Stomach (tissue), 9 donors: Measurements from ENCODE around the gene ADARB2. TPM values are rescaled to one million over a fixed set of nuclear protein-coding genes. Genes with fewer than 3 reads are reported as not detected.

ENCODE experiments used
- DNase-seq, 2 donors: peaks; one replicate each; pipeline versions ENCODE4 v3.0.0 to v3.0.0-alpha.2; 2013 to 2019
- H3K27ac ChIP-seq, 5 donors: fragments of 200-600 bp in 4 of 5; sonication (generic) in 4 of 5; one replicate each; pipeline ENCODE4 v1.5.1; 2013 to 2019; ENCODE audit warnings: mild to moderate bottlenecking in 1 of 5, moderate library complexity in 1 of 5
- H3K27me3 ChIP-seq, 3 donors: fragments of 200-600 bp; sonication (generic); one replicate each; pipeline ENCODE4 v1.5.1; 2017 to 2019; ENCODE audit warnings: mixed run types in 1 of 3
- H3K36me3 ChIP-seq, 4 donors: fragments of 200-600 bp; sonication (generic); 1 replicate in 3 of 4; 2 replicates in 1 of 4; pipeline ENCODE4 v1.5.1; 2016 to 2019
- H3K4me1 ChIP-seq, 4 donors: fragments of 200-600 bp; sonication (generic); one replicate each; pipeline ENCODE4 v1.5.1; 2016 to 2019
- H3K4me3 ChIP-seq, 4 donors: fragments of 200-600 bp; sonication (generic) in 3 of 4; one replicate each; pipeline ENCODE4 v1.5.1; 2016 to 2019; ENCODE audit warnings: mild to moderate bottlenecking in 1 of 4
- H3K9me3 ChIP-seq, 4 donors: fragments of 200-600 bp; sonication (generic); one replicate each; pipeline ENCODE4 v1.5.1; 2016 to 2019
- EP300 ChIP-seq: sonication (generic); formaldehyde crosslinking; IDR thresholded peaks from one replicate; pipeline ENCODE4 v1.6.1; 2017; ENCODE audit warnings: antibody characterized with exemption
- POLR2A ChIP-seq, 4 donors: fragments of 450-650 bp; IDR thresholded peaks; one replicate each; pipeline ENCODE4 v1.6.1; 2016; ENCODE audit warnings: antibody characterized with exemption in 4 of 4, control low read depth in 2 of 4, mild to moderate bottlenecking in 1 of 4, moderate library complexity in 1 of 4
- POLR2AphosphoS5 ChIP-seq, 3 donors: sonication (generic); formaldehyde crosslinking; IDR thresholded peaks; one replicate each; pipeline ENCODE4 v1.6.1; 2016; ENCODE audit warnings: antibody characterized with exemption in 3 of 3
- whole genome bisulfite sequencing, 5 donors: extraction: QIAGEN DNeasy Blood & Tissue Kit in 3 of 5; methylation state at CpG; one replicate each; pipeline versions ENCODE4 v1.1.5 to v1.1.7; 2013 to 2018; 5-methylcytosine and 5-hydroxymethylcytosine counted together
- intact Hi-C: fragments of 100-400 bp; cut with DNase I; formaldehyde crosslinking; loops from one replicate; pipeline ENCODE4 v1.15.1; 2023; ENCODE audit warnings: low total_unique reads
- polyA plus RNA-seq, 3 donors: library from polyadenylated mRNA; stranded (reverse); fragments of 200-250 nt; gene quantifications; one replicate each; pipeline ENCODE4 v1.2.3, GENCODE V29; 2013
- total RNA-seq, 5 donors: library from RNA; depleted of rRNA; stranded (reverse); fragments of >200 nt; gene quantifications; one replicate each; pipeline versions ENCODE4 v1.1.0 to v1.2.3, GENCODE V29; 2014 to 2016
- TF ChIP-seq, protein P1 (sequence below), 7 experiments: fragments of 450-650 bp in 4 of 7; fragments of 200-600 bp in 3 of 7; sonication (generic) in 3 of 7; IDR thresholded peaks; one replicate each; pipeline ENCODE4 v1.5.1; 2016 to 2019; ENCODE audit warnings: antibody characterized with exemption in 7 of 7, control low read depth in 2 of 7, mild to moderate bottlenecking in 1 of 7
- donor health status: healthy with polysubstance abuse.
- donor health status: Bipolar disorder and iron deficiency.
- donor health status: healthy.

Gene ADARB2
- total and polyA plus RNA-seq, 8 donors: 0.55 to 4.1 (median 1.4) TPM; not detected in 1

DNA sequence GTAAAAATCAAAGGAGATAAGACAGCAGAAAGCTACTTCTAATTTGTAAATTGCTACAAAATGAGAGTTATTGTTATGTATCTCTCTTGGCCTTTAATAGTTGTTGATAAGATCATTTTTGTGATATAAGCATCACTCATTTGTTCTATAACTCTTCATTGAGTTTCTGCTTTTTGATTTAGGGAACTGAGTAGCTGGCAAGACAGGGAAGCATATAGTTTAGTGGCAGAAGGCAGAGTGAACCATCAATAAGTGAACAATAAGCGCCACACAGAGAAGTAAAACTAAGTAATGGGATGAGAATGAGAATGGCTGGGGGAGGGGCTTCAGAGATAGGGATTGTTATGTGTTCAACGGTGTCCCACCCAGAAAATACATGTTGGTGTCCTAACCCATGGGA lies 245.4 kb downstream of the ADARB2 start:
- intact Hi-C loops: no loop called here
- WGBS, 5 donors: 76 to 87% (median 83%) methylated on average over 2 of the region's 2 CpGs
- TF ChIP-seq, protein P1, sequence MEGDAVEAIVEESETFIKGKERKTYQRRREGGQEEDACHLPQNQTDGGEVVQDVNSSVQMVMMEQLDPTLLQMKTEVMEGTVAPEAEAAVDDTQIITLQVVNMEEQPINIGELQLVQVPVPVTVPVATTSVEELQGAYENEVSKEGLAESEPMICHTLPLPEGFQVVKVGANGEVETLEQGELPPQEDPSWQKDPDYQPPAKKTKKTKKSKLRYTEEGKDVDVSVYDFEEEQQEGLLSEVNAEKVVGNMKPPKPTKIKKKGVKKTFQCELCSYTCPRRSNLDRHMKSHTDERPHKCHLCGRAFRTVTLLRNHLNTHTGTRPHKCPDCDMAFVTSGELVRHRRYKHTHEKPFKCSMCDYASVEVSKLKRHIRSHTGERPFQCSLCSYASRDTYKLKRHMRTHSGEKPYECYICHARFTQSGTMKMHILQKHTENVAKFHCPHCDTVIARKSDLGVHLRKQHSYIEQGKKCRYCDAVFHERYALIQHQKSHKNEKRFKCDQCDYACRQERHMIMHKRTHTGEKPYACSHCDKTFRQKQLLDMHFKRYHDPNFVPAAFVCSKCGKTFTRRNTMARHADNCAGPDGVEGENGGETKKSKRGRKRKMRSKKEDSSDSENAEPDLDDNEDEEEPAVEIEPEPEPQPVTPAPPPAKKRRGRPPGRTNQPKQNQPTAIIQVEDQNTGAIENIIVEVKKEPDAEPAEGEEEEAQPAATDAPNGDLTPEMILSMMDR (IDR thresholded peaks at IDR 0.05): no peak
- TF ChIP-seq POLR2A (IDR thresholded peaks at IDR 0.05) (no peak), EP300 (no peak), POLR2AphosphoS5 (IDR thresholded peaks at IDR 0.05) (no peak)
- Histone ChIP-seq H3K27ac (no peak overlapping the region), H3K4me1 (no peaks in the 10 kb centered on the region), H3K36me3 (no peaks in the 10 kb centered on the region), H3K4me3 (no peak overlapping the region), H3K9me3 (no peaks in the 10 kb centered on the region), H3K27me3 (no peaks in the 10 kb centered on the region)
- DNase-seq: no peak

DNA sequence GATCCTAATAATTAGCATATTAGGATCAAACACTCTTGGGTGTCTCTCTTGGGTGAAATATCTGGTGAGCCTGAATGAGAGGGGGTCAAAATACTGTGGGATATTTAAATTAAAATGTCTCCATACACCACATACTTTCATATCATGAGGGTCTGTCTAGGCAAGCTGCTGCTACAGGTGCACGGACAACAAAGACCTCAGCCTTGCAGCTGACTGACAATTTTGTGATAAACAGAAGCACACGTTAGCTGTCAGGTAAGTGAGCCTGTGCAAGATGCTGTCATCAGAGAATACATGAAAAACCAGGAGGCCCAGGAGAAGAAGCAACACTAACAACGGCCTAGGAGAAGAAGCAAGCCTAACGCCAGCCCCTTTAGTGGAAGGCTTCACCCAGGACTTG lies 247.5 kb downstream of the ADARB2 start:
- 84 to 93% (median 91%) methylated on average over 4 of the region's 4 CpGs for WGBS, 5 donors
- TF ChIP-seq POLR2A (IDR thresholded peaks at IDR 0.05) (no peak), POLR2AphosphoS5 (IDR thresholded peaks at IDR 0.05) (no peak), EP300 (no peak)
- TF ChIP-seq, protein P1 (IDR thresholded peaks at IDR 0.05): no peak
- intact Hi-C loops: no loop called here
- Histone ChIP-seq H3K27me3 (peaks cover 0 to 7% (median 0%) of the 10 kb centered on the region in 3 donors), H3K4me1 (no peaks in the 10 kb centered on the region), H3K36me3 (no peaks in the 10 kb centered on the region), H3K27ac (no peak overlapping the region), H3K4me3 (no peak overlapping the region), H3K9me3 (no peaks in the 10 kb centered on the region)
- no peak for DNase-seq

DNA sequence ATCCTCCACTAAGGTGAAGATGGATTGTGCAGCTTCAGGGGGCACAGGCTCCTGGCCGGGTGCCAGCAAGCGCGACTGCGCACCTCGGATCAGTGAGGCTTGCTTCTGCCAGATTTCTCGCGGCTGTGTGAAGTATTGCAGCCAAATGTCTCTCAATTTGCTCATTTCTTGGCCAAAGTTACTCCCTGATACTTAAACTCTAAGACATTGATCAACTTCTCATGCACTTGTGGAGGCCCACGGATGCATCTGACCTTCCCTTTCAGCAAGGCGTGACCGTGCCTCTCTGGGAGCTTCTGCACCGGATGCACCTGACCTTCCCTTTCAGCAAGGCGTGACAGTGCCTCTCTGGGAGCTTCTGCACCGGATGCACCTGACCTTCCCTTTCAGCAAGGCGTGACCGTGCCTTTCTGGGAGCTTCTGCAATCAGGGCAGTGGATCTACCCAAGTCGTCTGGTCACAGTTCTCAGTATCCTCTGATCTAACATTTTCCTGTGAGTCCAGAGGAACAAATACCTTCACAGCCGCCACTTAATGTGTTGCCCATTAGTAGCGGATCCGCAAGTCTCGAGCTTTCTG lies 248.3 kb downstream of the ADARB2 start:
- H3K4me3 ChIP-seq: no peak overlapping the region
- H3K36me3 ChIP-seq: no peaks in the 10 kb centered on the region
- no peaks in the 10 kb centered on the region for H3K4me1 ChIP-seq
- TF ChIP-seq, protein P1 (IDR thresholded peaks at IDR 0.05): no peak
- TF ChIP-seq POLR2A (IDR thresholded peaks at IDR 0.05) (no peak), POLR2AphosphoS5 (IDR thresholded peaks at IDR 0.05) (no peak), EP300 (no peak)
- no peak overlapping the region for H3K27ac ChIP-seq
- H3K27me3 ChIP-seq: peaks cover 0 to 11% (median 0%) of the 10 kb centered on the region in 3 donors
- no peaks in the 10 kb centered on the region for H3K9me3 ChIP-seq
- WGBS, 5 donors: 76 to 89% (median 88%) methylated on average over 18 to 20 of the region's 20 CpGs
- DNase-seq: no peak
- intact Hi-C loops: no loop called here

DNA sequence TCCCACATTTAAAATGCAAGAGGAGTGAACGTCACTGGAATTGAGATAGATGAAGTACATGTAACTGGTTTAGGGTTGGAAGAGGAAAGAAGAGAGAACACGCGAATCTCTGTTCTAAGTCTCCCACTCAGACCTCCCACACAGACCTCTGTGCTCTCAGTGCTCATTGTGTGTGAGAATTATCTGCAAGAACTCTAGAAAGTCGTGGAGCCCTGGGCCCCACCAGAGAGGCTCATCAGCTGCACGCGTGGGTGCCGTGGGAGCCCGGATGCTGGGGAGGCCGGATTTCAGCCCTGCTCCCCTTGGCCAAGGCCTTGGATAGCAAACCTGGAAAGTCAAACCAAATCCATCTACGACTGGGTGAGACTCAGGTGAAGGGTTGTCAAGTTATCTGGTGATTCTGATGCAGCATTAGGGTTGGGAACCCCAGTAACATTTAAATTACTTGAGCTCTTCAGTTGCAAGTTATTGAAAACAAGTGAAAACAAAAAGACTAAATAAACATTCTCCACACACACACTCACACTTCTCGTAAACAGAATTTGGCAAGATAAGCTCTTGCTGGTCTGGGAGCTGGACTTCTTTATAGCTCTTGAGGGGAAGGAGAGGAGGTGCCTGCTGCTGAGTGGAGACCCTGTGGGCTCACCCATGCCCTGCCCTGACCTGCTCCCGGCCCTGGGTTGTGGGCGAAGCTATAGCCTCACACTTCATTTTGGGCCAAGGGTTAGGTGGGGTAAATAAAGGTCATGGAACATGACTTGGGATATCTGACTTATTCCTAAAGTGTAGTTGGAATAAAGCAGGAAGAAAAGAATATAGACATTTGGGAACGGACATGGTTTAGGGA lies 250.3 kb downstream of the ADARB2 start:
- Histone ChIP-seq H3K27me3 (peaks cover 0 to 11% (median 0%) of the 10 kb centered on the region in 3 donors), H3K4me1 (no peaks in the 10 kb centered on the region), H3K36me3 (no peaks in the 10 kb centered on the region), H3K27ac (no peak overlapping the region), H3K4me3 (no peak overlapping the region), H3K9me3 (no peaks in the 10 kb centered on the region)
- TF ChIP-seq POLR2AphosphoS5 (IDR thresholded peaks at IDR 0.05): no peak
- no peak for TF ChIP-seq EP300
- TF ChIP-seq, protein P1 (IDR thresholded peaks at IDR 0.05): no peak
- no peak for TF ChIP-seq POLR2A (IDR thresholded peaks at IDR 0.05)
- intact Hi-C loops: no loop called here
- DNase-seq: no peak
- 74 to 82% (median 80%) methylated on average over 14 of the region's 14 CpGs for WGBS, 5 donors
